BJ (cell line): Measurements from ENCODE around the gene IDI2. TPM values are rescaled to one million over a fixed set of nuclear protein-coding genes. Genes with fewer than 3 reads are reported as not detected.

Experiments used
- CTCF ChIA-PET: fragments of 350-600 bp; formaldehyde crosslinking; extraction: SDS; loops from one replicate; lab custom pipeline; 2021; ENCODE audit warnings: antibody characterized with exemption, inconsistent platforms; lab: Yijun Ruan, JAX
- POLR2A ChIA-PET: fragments of 300-600 bp; sonication (Branson Sonifier 250); formaldehyde crosslinking; extraction: SDS; loops from one replicate; lab custom pipeline; 2021; ENCODE audit warnings: antibody characterized with exemption; lab: Charles Lee
- DNase-seq: peaks from one replicate; pipeline ENCODE4 v3.0.0-alpha.2; 2011; ENCODE audit warnings: low read depth
- H3K27me3 ChIP-seq: 2 replicates; pipeline ENCODE4 v1.6.0; 2011; ENCODE audit warnings: low read length; ENCODE audit not compliant: control insufficient read depth, insufficient read depth
- H3K36me3 ChIP-seq: 2 replicates; pipeline ENCODE4 v1.5.1; 2011; ENCODE audit warnings: low read length; ENCODE audit not compliant: control insufficient read depth, insufficient read depth
- H3K4me3 ChIP-seq: 2 replicates; pipeline ENCODE4 v1.5.1; 2011; ENCODE audit warnings: low read depth, mild to moderate bottlenecking, control low read depth, low read length
- polyA plus RNA-seq: library from polyadenylated mRNA; depleted of rRNA; stranded (reverse); fragments of >200 nt; gene quantifications from 2 replicates; pipeline ENCODE4 v1.2.3, GENCODE V29; 2011
- TF ChIP-seq, protein P1 (sequence below): IDR thresholded peaks from 2 replicates; pipeline ENCODE4 v1.5.1; 2011; ENCODE audit warnings: low read depth, mild to moderate bottlenecking, control low read depth, inconsistent platforms, low read length, moderate library complexity; ENCODE audit not compliant: insufficient read depth

Gene IDI2
- polyA plus RNA-seq, 1 experiment, result not detected

DNA sequence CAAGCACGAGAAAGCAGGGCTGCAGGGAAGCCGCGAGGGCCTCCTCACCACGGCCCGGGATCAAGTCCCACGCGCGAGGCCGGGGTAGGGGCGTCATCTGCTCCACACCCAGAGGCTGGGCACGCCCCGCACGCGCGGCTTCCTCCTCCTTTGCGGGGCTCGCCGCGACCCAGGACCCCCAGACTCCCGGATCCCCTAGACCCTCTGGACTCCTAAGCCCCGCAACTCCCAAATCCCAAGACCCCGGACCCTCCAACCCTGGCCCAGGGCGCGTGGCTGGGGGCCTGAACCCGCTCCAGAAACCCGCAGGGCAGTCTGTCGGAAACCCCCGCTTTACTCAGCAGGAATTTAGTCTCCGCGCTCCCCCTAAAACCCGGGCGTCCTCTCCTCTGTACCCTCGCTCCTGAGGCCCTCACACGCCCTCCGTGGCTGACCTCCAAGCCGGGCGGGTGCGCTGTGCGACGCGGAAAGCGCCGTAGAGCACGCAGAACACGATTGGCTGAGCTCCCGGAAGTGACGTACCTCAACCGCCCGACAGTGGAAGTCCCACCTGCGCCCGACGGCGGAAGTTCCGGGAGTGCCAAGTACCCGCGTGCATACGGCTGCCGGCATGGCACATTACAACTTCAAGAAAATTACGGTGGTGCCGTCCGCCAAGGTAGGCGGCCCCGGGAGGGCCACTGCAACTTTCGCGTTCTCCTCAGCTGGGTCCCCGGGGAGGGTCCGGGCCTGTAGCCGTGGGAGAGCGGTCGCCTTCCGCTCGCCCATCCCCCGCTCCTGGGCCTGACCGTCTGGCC, 37.6 kb downstream of the IDI2 start, which contains the start of gene GTPBP4:
GTPBP4 (plus strand) TSS at position 565 of the 797 bp plus-strand sequence; CDS start at position 611, 46 bp downstream.
- H3K36me3 ChIP-seq, result peaks cover 3% of the 10 kb centered on the region; the same call in 1 of the 2 replicates
- ChIA-PET POLR2A (interaction anchor here (1.1 kb wide), 1 partner anchor 57 kb away, joined by 3 read pairs; the partner anchor contains the start of gene LARP4B), CTCF (interaction anchor here (1.3 kb wide), 1 partner anchor 60 kb away, joined by 3 read pairs; no protein-coding TSS in a partner anchor)
- H3K27me3 ChIP-seq, result no peaks in the 10 kb centered on the region
- DNase-seq, result peak; percentile 64
- TF ChIP-seq, protein P1, sequence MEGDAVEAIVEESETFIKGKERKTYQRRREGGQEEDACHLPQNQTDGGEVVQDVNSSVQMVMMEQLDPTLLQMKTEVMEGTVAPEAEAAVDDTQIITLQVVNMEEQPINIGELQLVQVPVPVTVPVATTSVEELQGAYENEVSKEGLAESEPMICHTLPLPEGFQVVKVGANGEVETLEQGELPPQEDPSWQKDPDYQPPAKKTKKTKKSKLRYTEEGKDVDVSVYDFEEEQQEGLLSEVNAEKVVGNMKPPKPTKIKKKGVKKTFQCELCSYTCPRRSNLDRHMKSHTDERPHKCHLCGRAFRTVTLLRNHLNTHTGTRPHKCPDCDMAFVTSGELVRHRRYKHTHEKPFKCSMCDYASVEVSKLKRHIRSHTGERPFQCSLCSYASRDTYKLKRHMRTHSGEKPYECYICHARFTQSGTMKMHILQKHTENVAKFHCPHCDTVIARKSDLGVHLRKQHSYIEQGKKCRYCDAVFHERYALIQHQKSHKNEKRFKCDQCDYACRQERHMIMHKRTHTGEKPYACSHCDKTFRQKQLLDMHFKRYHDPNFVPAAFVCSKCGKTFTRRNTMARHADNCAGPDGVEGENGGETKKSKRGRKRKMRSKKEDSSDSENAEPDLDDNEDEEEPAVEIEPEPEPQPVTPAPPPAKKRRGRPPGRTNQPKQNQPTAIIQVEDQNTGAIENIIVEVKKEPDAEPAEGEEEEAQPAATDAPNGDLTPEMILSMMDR, result no peak
- H3K4me3 ChIP-seq, result peak within 1 kb of the TSS; percentile 90

DNA sequence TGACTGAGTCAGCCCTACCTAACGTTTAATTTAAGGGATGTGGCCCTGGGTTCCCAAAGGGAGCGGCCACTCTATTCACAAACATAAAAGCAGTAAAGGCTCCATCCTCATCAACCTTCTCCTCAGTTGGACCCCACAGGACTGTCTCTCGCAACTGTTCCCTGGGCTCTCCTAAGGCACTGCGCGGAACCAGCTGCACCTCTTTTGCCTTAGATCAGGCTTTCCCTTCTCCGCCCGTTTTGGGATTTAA, 38.1 kb downstream of the IDI2 start:
- ChIA-PET CTCF (interaction anchor here (1.3 kb wide), 1 partner anchor 60 kb away, joined by 3 read pairs; no protein-coding TSS in a partner anchor), POLR2A (interaction anchor here (1.1 kb wide), 1 partner anchor 56 kb away, joined by 3 read pairs; the partner anchor contains the start of gene LARP4B)
- DNase-seq, result no peak
- Histone ChIP-seq H3K27me3 (no peaks in the 10 kb centered on the region), H3K4me3 (peak overlapping the region; percentile 90), H3K36me3 (peaks cover 3% of the 10 kb centered on the region; the same call in 1 of the 2 replicates)
- TF ChIP-seq, protein P1, result no peak

DNA sequence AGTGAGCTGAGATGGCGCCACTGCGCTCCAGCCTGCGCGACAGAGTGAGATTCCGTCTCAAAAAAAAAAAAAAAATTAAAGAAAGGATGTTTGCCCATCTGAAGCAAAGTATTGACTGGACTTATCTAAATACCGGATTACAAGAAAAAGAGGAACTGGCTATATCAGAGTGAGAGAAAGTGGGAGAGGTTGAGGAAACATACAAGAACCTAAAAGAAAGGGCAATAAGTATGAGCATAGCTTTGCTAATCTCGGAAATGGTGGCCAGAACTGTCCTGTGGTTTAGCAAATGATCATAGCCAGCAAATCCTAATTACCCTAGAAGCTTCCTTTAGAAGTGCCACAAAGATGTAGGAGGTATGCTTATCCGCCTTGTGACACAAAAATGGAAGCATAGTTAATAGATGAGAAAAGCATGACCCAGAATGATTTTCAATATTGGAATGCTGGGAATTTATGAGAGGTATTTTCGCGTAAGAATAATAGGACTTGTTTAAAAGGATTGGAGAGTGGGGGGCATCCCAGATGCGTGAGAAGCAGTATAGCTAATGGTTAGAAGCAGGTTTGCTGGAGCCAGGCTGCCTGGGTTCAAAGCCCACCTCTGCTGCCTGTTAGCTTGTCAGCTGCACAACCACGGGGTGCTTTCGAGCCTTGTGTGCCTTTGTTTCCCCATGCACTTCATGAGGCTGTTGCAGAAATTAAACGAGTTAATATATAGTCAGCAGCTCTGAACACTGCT, 38.6 kb downstream of the IDI2 start:
- TF ChIP-seq, protein P1, result no peak
- CTCF ChIA-PET, result interaction anchor here (0.6 to 1.3 kb wide), 2 partner anchors 9 to 59 kb away, joined by 3 read pairs; no protein-coding TSS in a partner anchor
- peak; percentile 81 for DNase-seq
- peak overlapping the region; percentile 90 for H3K4me3 ChIP-seq
- POLR2A ChIA-PET, result no interaction called here
- H3K36me3 ChIP-seq, result peaks cover 3% of the 10 kb centered on the region; the same call in 1 of the 2 replicates
- H3K27me3 ChIP-seq, result no peaks in the 10 kb centered on the region

DNA sequence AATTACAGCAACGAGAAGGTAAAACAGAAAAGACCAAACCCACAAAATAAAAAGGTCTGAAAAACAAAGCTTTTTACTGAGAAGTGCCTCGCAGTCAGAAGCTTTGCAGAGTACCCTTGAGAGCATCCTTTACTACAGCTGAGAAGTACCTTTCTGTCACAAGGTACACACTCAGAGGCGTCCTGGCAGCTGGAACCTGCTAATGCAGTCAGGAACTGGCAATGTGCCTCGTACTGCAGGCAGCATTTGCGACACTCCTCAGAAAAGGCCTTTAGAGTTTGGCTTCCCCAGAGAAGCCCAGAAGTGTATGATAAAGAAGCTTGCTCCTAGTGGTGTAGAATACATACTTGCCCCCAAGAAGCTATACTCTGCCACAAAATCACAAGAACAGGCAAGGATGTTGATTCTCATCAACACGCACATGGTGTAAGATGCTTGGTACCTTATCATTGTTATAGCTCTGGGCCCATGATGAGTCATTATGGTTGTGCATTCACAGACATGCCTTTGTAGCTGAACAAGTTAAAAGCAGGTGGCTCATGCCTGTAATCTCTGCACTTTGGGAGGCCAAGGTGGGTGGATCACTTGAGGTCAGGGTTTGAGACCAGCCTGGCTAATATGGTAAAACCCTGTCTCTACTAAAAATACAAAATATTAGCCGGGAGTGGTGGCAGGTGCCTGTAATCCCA, 39.4 kb downstream of the IDI2 start:
- DNase-seq, result no peak
- Histone ChIP-seq H3K27me3 (no peaks in the 10 kb centered on the region), H3K4me3 (no peak overlapping the region), H3K36me3 (peaks cover 3% of the 10 kb centered on the region; the same call in 1 of the 2 replicates)
- ChIA-PET CTCF (interaction anchor here (0.6 kb wide), 1 partner anchor 8 kb away, joined by 3 read pairs; no protein-coding TSS in a partner anchor), POLR2A (no interaction called here)
- TF ChIP-seq, protein P1, result no peak
